A673 (cell line): ENCODE data around the gene ARF6. TPM values are rescaled to one million over a fixed set of nuclear protein-coding genes. Genes with fewer than 3 reads are reported as not detected.

Source experiments
- Bru-seq: library from RNA; stranded (reverse); fragments of 400-500 nt; gene quantifications from one replicate; lab custom pipeline; 2021; lab: Mats Ljungman, UMichigan
- BruChase-seq, 2 experiments: library from RNA; stranded (reverse); fragments of 400-500 nt; gene quantifications; one replicate each; lab custom pipeline; 2021; lab: Mats Ljungman, UMichigan
- BruUV-seq: library from RNA; stranded (reverse); fragments of 400-500 nt; replicated peaks from 2 replicates; lab custom pipeline; 2021; lab: Mats Ljungman, UMichigan
- CTCF ChIA-PET: fragments of 300-600 bp; sonication (Branson Sonifier 250); formaldehyde crosslinking; loops from one replicate; lab custom pipeline; 2022; ENCODE audit warnings: antibody characterized with exemption; lab: Charles Lee
- POLR2A ChIA-PET: fragments of 300-600 bp; sonication (Branson Sonifier 250); formaldehyde crosslinking; loops from one replicate; lab custom pipeline; 2022; ENCODE audit warnings: antibody characterized with exemption; ENCODE audit not compliant: low non-redundant PET; lab: Charles Lee
- DNase-seq: peaks from one replicate; pipeline ENCODE4 v3.0.0-alpha.2; 2015; ENCODE audit warnings: low spot score
- H3K27ac ChIP-seq: fragments of 200-600 bp; sonication (generic); 2 replicates; pipeline ENCODE4 v1.5.1; 2016; ENCODE audit warnings: mixed run types, low read depth, mild to moderate bottlenecking, mixed read lengths, antibody characterized with exemption, low read length; ENCODE audit not compliant: poor library complexity, severe bottlenecking
- H3K27me3 ChIP-seq: fragments of 200-600 bp; sonication (generic); replicated peaks from 2 replicates; pipeline ENCODE4 v1.6.1; 2017; ENCODE audit warnings: mixed run types, low read depth, mild to moderate bottlenecking, mixed read lengths, antibody characterized with exemption, low read length; ENCODE audit not compliant: insufficient read depth, poor library complexity
- H3K36me3 ChIP-seq: fragments of 200-600 bp; sonication (generic); 2 replicates; pipeline ENCODE4 v1.6.1; 2016; ENCODE audit warnings: mixed run types, mild to moderate bottlenecking, mixed read lengths, antibody characterized with exemption, low read length; ENCODE audit not compliant: insufficient read depth, poor library complexity, severe bottlenecking
- H3K4me1 ChIP-seq: fragments of 200-600 bp; sonication (generic); 2 replicates; pipeline ENCODE4 v1.6.1; 2017; ENCODE audit warnings: mixed run types, mild to moderate bottlenecking, mixed read lengths, antibody characterized with exemption, low read length; ENCODE audit not compliant: insufficient read depth, poor library complexity, severe bottlenecking
- H3K4me3 ChIP-seq: fragments of 200-600 bp; sonication (generic); 2 replicates; pipeline ENCODE4 v1.5.1; 2016; ENCODE audit warnings: low read depth, mixed run types, mild to moderate bottlenecking, mixed read lengths, low read length; ENCODE audit not compliant: poor library complexity, severe bottlenecking
- H3K9me3 ChIP-seq: fragments of 200-600 bp; sonication (generic); 2 replicates; pipeline ENCODE4 v1.6.1; 2016; ENCODE audit warnings: mixed run types, low read depth, mild to moderate bottlenecking, mixed read lengths, antibody characterized with exemption, low read length; ENCODE audit not compliant: poor library complexity, severe bottlenecking
- EZH2 ChIP-seq: fragments of 200-600 bp; sonication (generic); IDR thresholded peaks from 2 replicates; pipeline ENCODE4 v1.6.1; 2017; ENCODE audit warnings: borderline replicate concordance, low read depth, mild to moderate bottlenecking, mixed read lengths, antibody characterized with exemption, low read length; ENCODE audit not compliant: poor library complexity, severe bottlenecking
- intact Hi-C: fragments of 100-400 bp; cut with micrococcal nuclease; formaldehyde crosslinking; loops from one replicate; pipeline ENCODE4 v1.10.0; 2022; ENCODE audit not compliant: unreplicated experiment
- long read RNA-seq: library from polyadenylated mRNA; stranded (forward); transcript quantifications from one replicate; pipeline ENCODE4 v2.0.0, GENCODE V29; 2022
- total RNA-seq: library from RNA; stranded (reverse); gene quantifications from 2 replicates; pipeline ENCODE4 v1.2.3, GENCODE V29; 2021
- TF ChIP-seq, protein P1 (sequence below): fragments of 300-800, 200-600 bp; sonication (generic); conservative IDR thresholded peaks from 2 replicates; pipeline ENCODE4 v1.5.1; 2017; ENCODE audit warnings: low read depth, mild to moderate bottlenecking, antibody characterized with exemption, low read length, moderate library complexity, mixed read lengths

Gene ARF6
- total RNA-seq: 59.2 and 67.6 TPM in 2 replicates
- Bru-seq, nascent RNA: percentile 98 among the genes with signal in this experiment
- BruChase-seq, experiment 1, labeled RNA remaining after a 2-hour chase: percentile 100 among the genes with signal in this experiment
- percentile 100 among the genes with signal in this experiment for BruChase-seq, experiment 2, labeled RNA remaining after a 6-hour chase
- long read RNA-seq, transcript ARF6-201 (2 exons, 3,865 nt): major isoform, 409 of 491 reads
- long read RNA-seq, partial matches to known transcripts: 0 of 491 reads
- long read RNA-seq, other reads (novel, unspliced or antisense): 82 of 491 reads

DNA sequence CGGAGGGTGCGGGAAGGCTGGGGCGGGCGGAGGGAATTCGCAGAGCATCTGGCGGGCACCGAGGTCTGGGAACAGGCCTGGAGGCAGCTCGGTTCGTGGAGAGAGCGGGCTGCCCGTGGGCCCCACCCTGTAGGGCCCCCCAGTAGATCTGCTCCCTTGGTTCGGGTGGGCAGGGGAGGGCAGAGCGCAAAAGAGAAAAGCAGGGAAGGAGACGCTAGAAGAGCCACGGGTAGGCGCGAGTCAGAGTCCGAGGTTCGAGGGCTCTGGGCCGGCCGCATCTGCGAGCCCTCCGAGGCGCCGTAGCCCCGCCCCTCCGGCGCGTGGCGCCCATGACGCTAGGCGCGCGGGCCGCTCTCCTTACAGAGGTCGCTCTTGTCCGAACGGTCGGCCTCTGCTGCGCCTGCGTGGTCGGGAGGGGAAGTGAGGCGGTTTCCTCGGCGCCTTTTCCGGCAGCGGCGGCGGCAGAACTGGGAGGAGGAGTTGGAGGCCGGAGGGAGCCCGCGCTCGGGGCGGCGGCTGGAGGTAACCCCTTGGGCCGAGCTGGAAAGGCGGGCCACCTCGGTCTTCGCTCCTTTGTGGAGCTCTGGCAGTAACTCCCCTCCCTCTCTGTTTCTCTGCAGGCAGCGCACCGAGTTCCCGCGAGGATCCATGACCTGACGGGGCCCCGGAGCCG is at the start of gene ARF6:
Gene ARF6 (plus strand): TSS at position 447 of the 673 bp plus-strand sequence. CDS start 655 bp downstream, outside the sequence.
- intact Hi-C loops: loop anchor here (2.0 kb wide), 2 partner anchors 30 to 54 kb away; no protein-coding TSS in a partner anchor
- Histone ChIP-seq H3K27me3 (no peaks in the 10 kb centered on the region), H3K9me3 (no peaks in the 10 kb centered on the region), H3K36me3 (peaks cover 29% of the 10 kb centered on the region), H3K4me3 (peak within 1 kb of the TSS; percentile 84), H3K4me1 (peaks cover 15% of the 10 kb centered on the region), H3K27ac (peak within 1 kb of the TSS; percentile 99)
- ChIA-PET POLR2A (no interaction called here), CTCF (interaction anchor here (0.5 to 0.6 kb wide), 5 partner anchors 13 to 108 kb away, joined by 3 to 12 read pairs (median 3); no protein-coding TSS in a partner anchor)
- TF ChIP-seq, protein P1, sequence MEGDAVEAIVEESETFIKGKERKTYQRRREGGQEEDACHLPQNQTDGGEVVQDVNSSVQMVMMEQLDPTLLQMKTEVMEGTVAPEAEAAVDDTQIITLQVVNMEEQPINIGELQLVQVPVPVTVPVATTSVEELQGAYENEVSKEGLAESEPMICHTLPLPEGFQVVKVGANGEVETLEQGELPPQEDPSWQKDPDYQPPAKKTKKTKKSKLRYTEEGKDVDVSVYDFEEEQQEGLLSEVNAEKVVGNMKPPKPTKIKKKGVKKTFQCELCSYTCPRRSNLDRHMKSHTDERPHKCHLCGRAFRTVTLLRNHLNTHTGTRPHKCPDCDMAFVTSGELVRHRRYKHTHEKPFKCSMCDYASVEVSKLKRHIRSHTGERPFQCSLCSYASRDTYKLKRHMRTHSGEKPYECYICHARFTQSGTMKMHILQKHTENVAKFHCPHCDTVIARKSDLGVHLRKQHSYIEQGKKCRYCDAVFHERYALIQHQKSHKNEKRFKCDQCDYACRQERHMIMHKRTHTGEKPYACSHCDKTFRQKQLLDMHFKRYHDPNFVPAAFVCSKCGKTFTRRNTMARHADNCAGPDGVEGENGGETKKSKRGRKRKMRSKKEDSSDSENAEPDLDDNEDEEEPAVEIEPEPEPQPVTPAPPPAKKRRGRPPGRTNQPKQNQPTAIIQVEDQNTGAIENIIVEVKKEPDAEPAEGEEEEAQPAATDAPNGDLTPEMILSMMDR: no peak; the same call in 1 of the 2 replicates
- no peak for TF ChIP-seq EZH2
- no TSS peak for BruUV-seq
- DNase-seq: peak; percentile 98

- Histone ChIP-seq H3K27ac (no peak overlapping the region), H3K9me3 (no peaks in the 10 kb centered on the region), H3K4me3 (no peak overlapping the region), H3K4me1 (peaks cover 10% of the 10 kb centered on the region), H3K27me3 (no peaks in the 10 kb centered on the region), H3K36me3 (peaks cover 44% of the 10 kb centered on the region)
- intact Hi-C loops: no loop called here
- no peak for TF ChIP-seq EZH2
- TF ChIP-seq, protein P1: no peak
- ChIA-PET POLR2A (no interaction called here), CTCF (no interaction called here)
- BruUV-seq: no TSS peak
- no peak for DNase-seq
These were observed 43.6 kb upstream of the ARF6 start for GRCh38 chr14:49849213-49849847.

DNA sequence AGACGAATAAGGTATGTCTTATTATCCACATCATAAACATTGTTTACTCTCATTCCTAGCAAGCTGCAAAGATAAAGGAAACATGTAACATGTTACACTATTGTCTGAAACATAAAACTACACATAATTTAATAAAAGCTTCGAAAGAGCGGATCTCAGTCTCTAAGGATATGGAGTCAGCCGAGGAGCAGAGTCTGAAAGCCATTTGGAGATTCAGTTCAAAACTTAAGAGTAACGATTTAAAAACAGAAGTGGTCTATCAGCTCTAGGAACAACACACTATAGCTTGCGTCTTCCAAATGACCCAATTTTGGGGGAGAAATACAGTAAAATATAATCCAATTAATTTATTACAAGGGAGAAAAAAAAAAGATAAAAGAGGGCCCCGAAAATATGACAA is 41.1 kb upstream of the ARF6 start:
- Histone ChIP-seq H3K9me3 (no peaks in the 10 kb centered on the region), H3K4me1 (peaks cover 10% of the 10 kb centered on the region), H3K27ac (peak overlapping the region; percentile 87), H3K4me3 (peak overlapping the region; percentile 86), H3K27me3 (no peaks in the 10 kb centered on the region), H3K36me3 (peaks cover 21% of the 10 kb centered on the region)
- ChIA-PET CTCF (interaction anchor here (0.6 to 2.3 kb wide), 3 partner anchors 10 to 84 kb away, joined by 6 to 19 read pairs (median 11); no protein-coding TSS in a partner anchor), POLR2A (interaction anchor here (0.6 to 1.0 kb wide), 2 partner anchors 231 kb away, joined by 3 read pairs; partner anchors contain the start of genes MGAT2 and RPL36AL)
- TF ChIP-seq, protein P1: no peak
- TF ChIP-seq EZH2: no peak
- BruUV-seq: no TSS peak
- no peak for DNase-seq
- intact Hi-C loops: loop anchor here (5.0 kb wide), 1 partner anchor 220 kb away; no protein-coding TSS in a partner anchor
